Psoas muscle (tissue), 8 donors: ENCODE results near the gene GALNT5. TPM values are rescaled to one million over a fixed set of nuclear protein-coding genes. Genes with fewer than 3 reads are reported as not detected.

Experiments
- ATAC-seq, 4 donors: fragments of 200-7000 bp; cut with Tn5 transposase; one replicate each; pipeline ENCODE4 v1.9.1; 2020; ENCODE audit warnings: moderate library complexity in 3 of 4, mild to moderate bottlenecking in 2 of 4
- DNase-seq, 2 donors: peaks; one replicate each; pipeline ENCODE4 v3.0.0-alpha.2; 2020
- H3K27ac ChIP-seq: fragments of 200-600 bp; one replicate; pipeline ENCODE4 v1.8.0; 2022
- H3K27me3 ChIP-seq, 3 donors: fragments of 200-600 bp in 1 of 3; one replicate each; pipeline versions ENCODE4 v1.6.1 to v1.8.0; 2013 to 2022; ENCODE audit warnings: low read length in 2 of 3, mild to moderate bottlenecking in 2 of 3, moderate library complexity in 1 of 3; ENCODE audit not compliant: insufficient read depth in 3 of 3
- H3K36me3 ChIP-seq, 2 donors: fragments of 200-600 bp in 1 of 2; one replicate each; pipeline versions ENCODE4 v1.6.1 to v1.8.0; 2013 to 2022; ENCODE audit warnings: low read depth in 1 of 2, mild to moderate bottlenecking in 1 of 2, moderate library complexity in 1 of 2; ENCODE audit not compliant: insufficient read depth in 1 of 2
- H3K4me1 ChIP-seq: fragments of 200-600 bp; one replicate; pipeline ENCODE4 v1.8.0; 2022
- H3K4me3 ChIP-seq: fragments of 200-600 bp; one replicate; pipeline ENCODE4 v1.8.0; 2022; ENCODE audit warnings: mild to moderate bottlenecking
- H3K9me3 ChIP-seq: fragments of 200-600 bp; one replicate; pipeline ENCODE4 v1.8.0; 2022
- CTCF ChIP-seq: fragments of 200-600 bp; IDR thresholded peaks from one replicate; pipeline ENCODE4 v1.8.0; 2022; ENCODE audit warnings: antibody characterized with exemption
- WGBS, 3 donors: extraction: QIAGEN DNeasy Blood & Tissue Kit; methylation state at CpG; one replicate each; pipeline versions ENCODE4 v1.1.6 to v1.1.7; 2013; 5-methylcytosine and 5-hydroxymethylcytosine counted together
- intact Hi-C, 2 donors: fragments of 100-400 bp; cut with DNase I; formaldehyde crosslinking; loops; one replicate each; pipeline versions ENCODE4 v1.11.0 to v1.14.2; 2022
- polyA plus RNA-seq, 3 donors: library from polyadenylated mRNA; stranded (reverse); fragments of 200-250 nt; gene quantifications; one replicate each; pipeline ENCODE4 v1.2.3, GENCODE V29; 2013
- total RNA-seq, 4 donors: library from RNA; stranded (reverse); fragmentation: NEBNext Ultra II Directional in 2 of 4; extraction: Animal tissue kit (Norgen Biotek cat#: 25700) in 2 of 4; gene quantifications; one replicate each; pipeline versions ENCODE4 v1.2.1 to v1.2.4, GENCODE V29; 2021 to 2023
- donor health status: healthy with polysubstance abuse.
- donor health status: DM: no; HTN: no; CAD: no; lungs with moderate emphysema.
- donor health status: Bipolar disorder and iron deficiency.
- donor health status: healthy.
- donor health status: DM: yes; HTN: yes; CAD: no.
- donor health status: DM: no; HTN: no; CAD: no.
- donor health status: DM: no; HTN: no; CAD: no.
- donor health status: DM: yes; HTN: yes; CAD: no.

Gene GALNT5
- total and polyA plus RNA-seq, 7 donors, result under 0.01 to 0.06 TPM; not detected in 5

GRCh38 chr2:157238296-157238695, 19.2 kb upstream of the GALNT5 start:
- Histone ChIP-seq H3K36me3 (no peaks in the 10 kb centered on the region), H3K4me1 (no peaks in the 10 kb centered on the region), H3K9me3 (no peaks in the 10 kb centered on the region), H3K4me3 (no peak overlapping the region), H3K27me3 (no peaks in the 10 kb centered on the region), H3K27ac (no peak overlapping the region)
- TF ChIP-seq CTCF, result no peak
- intact Hi-C loops, result no loop called here
- WGBS, 3 donors, result 59 to 67% (median 63%) methylated on average over 3 of the region's 3 CpGs
- no peak for DNase-seq
- no peak for ATAC-seq

GRCh38 chr2:157244691-157245090, 12.8 kb upstream of the GALNT5 start:
- no peak for TF ChIP-seq CTCF
- Histone ChIP-seq H3K36me3 (no peaks in the 10 kb centered on the region), H3K4me1 (no peaks in the 10 kb centered on the region), H3K27ac (no peak overlapping the region), H3K9me3 (no peaks in the 10 kb centered on the region), H3K4me3 (no peak overlapping the region), H3K27me3 (no peaks in the 10 kb centered on the region)
- DNase-seq (no peak), ATAC-seq (no peak)
- intact Hi-C loops, result no loop called here
- WGBS, 3 donors, result 38 to 41% (median 39%) methylated on average over 4 of the region's 4 CpGs

GRCh38 chr2:157245144-157245840, 12.2 kb upstream of the GALNT5 start:
- no peak for TF ChIP-seq CTCF
- Histone ChIP-seq H3K9me3 (no peaks in the 10 kb centered on the region), H3K4me1 (no peaks in the 10 kb centered on the region), H3K27me3 (no peaks in the 10 kb centered on the region), H3K27ac (no peak overlapping the region), H3K4me3 (no peak overlapping the region), H3K36me3 (no peaks in the 10 kb centered on the region)
- no peak for DNase-seq
- intact Hi-C loops, result no loop called here
- WGBS, 3 donors, result 62 to 68% (median 67%) methylated on average over 4 of the region's 4 CpGs
- ATAC-seq, result no peak

- no peak overlapping the region for H3K4me3 ChIP-seq
- WGBS, 3 donors, result 40 to 44% (median 42%) methylated on average over 7 of the region's 7 CpGs
- H3K27me3 ChIP-seq, result no peaks in the 10 kb centered on the region
- DNase-seq (no peak), ATAC-seq (no peak)
- H3K4me1 ChIP-seq, result no peaks in the 10 kb centered on the region
- no peaks in the 10 kb centered on the region for H3K9me3 ChIP-seq
- intact Hi-C loops, result no loop called here
- H3K27ac ChIP-seq, result no peak overlapping the region
- H3K36me3 ChIP-seq, result no peaks in the 10 kb centered on the region
- TF ChIP-seq CTCF, result no peak
Observed at GRCh38 chr2:157245846-157246764, 11.4 kb upstream of the GALNT5 start.
